K562 (cell line): ENCODE results near the gene SRCAP. TPM values are rescaled to one million over a fixed set of nuclear protein-coding genes. Genes with fewer than 3 reads are reported as not detected.

ENCODE experiments used
- CBFA2T3 ChIP-seq: fragments of 450-650 bp; IDR thresholded peaks from 2 replicates; pipeline ENCODE4 v1.6.1; 2017
- EHMT2 ChIP-seq: fragments of 450-650 bp; IDR thresholded peaks from 2 replicates; pipeline ENCODE4 v1.6.1; 2018; ENCODE audit warnings: antibody characterized with exemption
- GATAD2A ChIP-seq: fragments of 450-650 bp; IDR thresholded peaks from 2 replicates; pipeline ENCODE4 v1.6.1; 2017
- MTA2 ChIP-seq: fragments of 450-650 bp; IDR thresholded peaks from 2 replicates; pipeline ENCODE4 v1.6.1; 2016; ENCODE audit warnings: low read depth
- NFE2 ChIP-seq: IDR thresholded peaks from 2 replicates; pipeline ENCODE4 v1.6.1; 2014; ENCODE audit warnings: antibody characterized with exemption, low read depth
- PCBP1 ChIP-seq: fragments of 200-400 bp; formaldehyde crosslinking; IDR thresholded peaks from 2 replicates; pipeline ENCODE4 v1.6.1; 2018; ENCODE audit warnings: mild to moderate bottlenecking, low read depth, low read length; ENCODE audit not compliant: poor library complexity, severe bottlenecking
- PHB ChIP-seq: fragments of 250-450 bp; sonication (Bioruptor Pico); IDR thresholded peaks from 2 replicates; pipeline ENCODE4 v1.5.0; 2021
- PHTF2 ChIP-seq: fragments of 250-450 bp; sonication (Bioruptor Pico); IDR thresholded peaks from 2 replicates; pipeline ENCODE4 v1.5.0; 2021; ENCODE audit warnings: mild to moderate bottlenecking
- PTBP1 ChIP-seq: fragments of 200-400 bp; formaldehyde crosslinking; IDR thresholded peaks from 2 replicates; pipeline ENCODE4 v1.6.1; 2017; ENCODE audit warnings: low read depth, low read length
- PURB ChIP-seq: sonication (generic); formaldehyde crosslinking; IDR thresholded peaks from 2 replicates; pipeline ENCODE4 v1.9.0; 2021; ENCODE audit warnings: low read depth, mild to moderate bottlenecking, missing genetic modification reagents
- RBBP5 ChIP-seq: fragments of 200-600 bp; sonication (generic); IDR thresholded peaks from 2 replicates; pipeline ENCODE4 v1.6.1; 2012; ENCODE audit warnings: borderline replicate concordance, mild to moderate bottlenecking, low read length, control low read depth, inconsistent platforms; ENCODE audit not compliant: insufficient read depth, poor library complexity, severe bottlenecking
- U2AF1 ChIP-seq: fragments of 200-400 bp; formaldehyde crosslinking; optimal IDR thresholded peaks from 2 replicates; pipeline ENCODE3; 2017; ENCODE audit warnings: mild to moderate bottlenecking, low read depth, low read length, moderate library complexity
- ZNF431 ChIP-seq: sonication (generic); formaldehyde crosslinking; IDR thresholded peaks from 2 replicates; pipeline ENCODE4 v1.8.0; 2022; ENCODE audit warnings: mild to moderate bottlenecking, missing genetic modification reagents
- ZNF584 ChIP-seq: fragments of 200-800 bp; sonication (Bioruptor generic); IDR thresholded peaks from 2 replicates; pipeline ENCODE4 v1.6.1; 2016; ENCODE audit warnings: low read depth, mild to moderate bottlenecking, missing genetic modification characterization, missing compliant biosample characterization
- ZNF586 ChIP-seq: fragments of 450-650 bp; formaldehyde crosslinking; conservative IDR thresholded peaks from 2 replicates; pipeline ENCODE4 v1.4.0; 2020; ENCODE audit warnings: mild to moderate bottlenecking, moderate library complexity
- ZNF644 ChIP-seq: fragments of 200-800 bp; sonication (Bioruptor generic); IDR thresholded peaks from 2 replicates; pipeline ENCODE4 v1.6.1; 2016; ENCODE audit warnings: low read depth, missing genetic modification characterization, missing compliant biosample characterization
- ZNF668 ChIP-seq: fragments of 250-450 bp; sonication (Bioruptor Pico); IDR thresholded peaks from 2 replicates; pipeline ENCODE4 v1.8.0; 2022; ENCODE audit warnings: mild to moderate bottlenecking, inconsistent platforms
- polyA plus RNA-seq, 8 experiments: library from polyadenylated mRNA; depleted of rRNA in 4 of 8; stranded (reverse) in 5 of 8; unstranded in 3 of 8; fragments of >200 nt; fragmentation: Nextera tagmentation in 2 of 8; fragmentation: Illumina TruSeq in 1 of 8; extraction: Ambion mirVana in 2 of 8; extraction: Trizol in 1 of 8; gene quantifications; 2 replicates each; pipeline versions ENCODE4 v1.2.1 to v1.2.3, GENCODE V29; 2011 to 2014; ENCODE audit warnings: inconsistent platforms in 1 of 8, missing spikeins in 1 of 8
- total RNA-seq, 7 experiments: library from RNA; depleted of rRNA in 6 of 7; stranded (reverse); fragments of >200 nt in 6 of 7; fragmentation: Illumina TruSeq in 2 of 7; extraction: Trizol in 2 of 7; gene quantifications; 2 replicates each; pipeline versions ENCODE4 v1.2.1 to v1.2.3, GENCODE V29; 2011 to 2021; ENCODE audit warnings: low replicate concordance in 1 of 7
- TF ChIP-seq, protein P1 (sequence below): fragments of 250-450 bp; sonication (Bioruptor Pico); IDR thresholded peaks from 2 replicates; pipeline ENCODE4 v1.5.0; 2021; ENCODE audit warnings: mild to moderate bottlenecking, borderline replicate concordance
- TF ChIP-seq, protein P2 (sequence below): fragments of 450-650 bp; IDR thresholded peaks from 2 replicates; pipeline ENCODE4 v1.6.1; 2014; ENCODE audit warnings: low read depth, mild to moderate bottlenecking, moderate library complexity, borderline replicate concordance
- TF ChIP-seq, protein P3 (sequence below): sonication (generic); formaldehyde crosslinking; IDR thresholded peaks from 2 replicates; pipeline ENCODE4 v1.4.0; 2020; ENCODE audit warnings: mild to moderate bottlenecking, missing genetic modification reagents
- TF ChIP-seq, protein P4 (sequence below): fragments of 450-650 bp; formaldehyde crosslinking; IDR thresholded peaks from 2 replicates; pipeline ENCODE4 v1.4.0; 2020; ENCODE audit warnings: mild to moderate bottlenecking

Gene SRCAP
- total and polyA plus RNA-seq, 9 of the 15 experiments (the other 6 are each of a cell fraction or from before 2014, with no cell fraction given), result 0.21 to 62.6 (median 5.8) TPM

DNA sequence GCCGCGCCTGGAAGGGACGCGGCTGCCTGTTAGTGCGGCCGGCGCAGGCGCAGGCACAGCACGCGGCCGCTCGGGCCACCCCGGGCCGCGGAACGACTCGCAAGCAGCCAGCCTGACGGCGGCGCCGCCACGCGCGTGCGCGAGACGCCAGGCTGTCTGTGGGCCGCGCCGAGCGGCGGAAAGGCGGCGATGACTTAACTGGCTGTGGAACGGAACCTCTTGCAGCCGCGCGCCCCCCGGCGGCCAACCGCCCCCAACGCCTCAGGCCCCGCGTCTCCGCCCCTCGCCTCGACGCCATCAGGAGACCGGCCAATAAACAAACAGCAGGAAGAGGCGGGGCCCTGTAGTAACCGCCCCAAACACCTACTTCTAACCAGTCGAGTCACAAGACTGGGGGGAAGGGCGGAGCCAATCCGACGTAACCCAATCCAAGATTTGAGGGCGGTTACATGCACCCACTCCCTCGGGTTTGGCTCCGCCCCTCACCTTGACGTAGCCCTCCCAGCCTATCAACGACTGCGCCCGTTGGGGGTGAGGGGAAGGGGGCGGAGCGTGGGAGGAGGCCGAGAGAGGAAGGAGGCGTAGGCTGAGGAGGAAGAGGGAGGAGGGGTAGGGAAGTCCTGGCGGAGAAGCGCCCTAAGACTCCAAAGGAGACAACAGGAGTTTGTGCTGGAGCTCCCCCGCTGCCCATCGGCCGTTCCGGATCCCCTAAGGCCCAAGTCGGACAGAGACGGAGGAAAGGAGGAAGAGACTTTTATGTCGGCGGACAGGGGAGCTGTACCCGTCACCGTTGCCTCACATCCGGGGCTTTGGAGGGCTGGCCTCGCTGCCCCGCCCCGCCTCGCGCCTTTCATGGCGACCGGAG, 40.9 kb upstream of the SRCAP start, which contains the start of gene FBRS (continued):
- TF ChIP-seq, protein P1, sequence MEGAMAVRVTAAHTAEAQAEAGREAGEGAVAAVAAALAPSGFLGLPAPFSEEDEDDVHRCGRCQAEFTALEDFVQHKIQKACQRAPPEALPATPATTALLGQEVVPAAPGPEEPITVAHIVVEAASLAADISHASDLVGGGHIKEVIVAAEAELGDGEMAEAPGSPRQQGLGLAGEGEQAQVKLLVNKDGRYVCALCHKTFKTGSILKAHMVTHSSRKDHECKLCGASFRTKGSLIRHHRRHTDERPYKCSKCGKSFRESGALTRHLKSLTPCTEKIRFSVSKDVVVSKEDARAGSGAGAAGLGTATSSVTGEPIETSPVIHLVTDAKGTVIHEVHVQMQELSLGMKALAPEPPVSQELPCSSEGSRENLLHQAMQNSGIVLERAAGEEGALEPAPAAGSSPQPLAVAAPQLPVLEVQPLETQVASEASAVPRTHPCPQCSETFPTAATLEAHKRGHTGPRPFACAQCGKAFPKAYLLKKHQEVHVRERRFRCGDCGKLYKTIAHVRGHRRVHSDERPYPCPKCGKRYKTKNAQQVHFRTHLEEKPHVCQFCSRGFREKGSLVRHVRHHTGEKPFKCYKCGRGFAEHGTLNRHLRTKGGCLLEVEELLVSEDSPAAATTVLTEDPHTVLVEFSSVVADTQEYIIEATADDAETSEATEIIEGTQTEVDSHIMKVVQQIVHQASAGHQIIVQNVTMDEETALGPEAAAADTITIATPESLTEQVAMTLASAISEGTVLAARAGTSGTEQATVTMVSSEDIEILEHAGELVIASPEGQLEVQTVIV (CRISPR knock-in tag), result no peak
- TF ChIP-seq ZNF668 (CRISPR knock-in tag) (no peak), PCBP1 (no peak), EHMT2 (no peak), PTBP1 (no peak), PURB (CRISPR knock-in tag) (no peak), ZNF431 (CRISPR knock-in tag) (peak; percentile 83; the same call in 1 of the 2 replicates), ZNF586 (CRISPR knock-in tag) (no peak), CBFA2T3 (no peak; the same call in 1 of the 2 replicates), ZNF644 (tag) (no peak), NFE2 (peak; percentile 49; the same call in 1 of the 2 replicates), RBBP5 (no peak), MTA2 (no peak), PHB (CRISPR knock-in tag) (no peak), ZNF584 (CRISPR knock-in tag) (no peak), GATAD2A (peak; percentile 92; the same call in 1 of the 2 replicates), PHTF2 (CRISPR knock-in tag) (no peak), U2AF1 (no peak)
- TF ChIP-seq, protein P2, sequence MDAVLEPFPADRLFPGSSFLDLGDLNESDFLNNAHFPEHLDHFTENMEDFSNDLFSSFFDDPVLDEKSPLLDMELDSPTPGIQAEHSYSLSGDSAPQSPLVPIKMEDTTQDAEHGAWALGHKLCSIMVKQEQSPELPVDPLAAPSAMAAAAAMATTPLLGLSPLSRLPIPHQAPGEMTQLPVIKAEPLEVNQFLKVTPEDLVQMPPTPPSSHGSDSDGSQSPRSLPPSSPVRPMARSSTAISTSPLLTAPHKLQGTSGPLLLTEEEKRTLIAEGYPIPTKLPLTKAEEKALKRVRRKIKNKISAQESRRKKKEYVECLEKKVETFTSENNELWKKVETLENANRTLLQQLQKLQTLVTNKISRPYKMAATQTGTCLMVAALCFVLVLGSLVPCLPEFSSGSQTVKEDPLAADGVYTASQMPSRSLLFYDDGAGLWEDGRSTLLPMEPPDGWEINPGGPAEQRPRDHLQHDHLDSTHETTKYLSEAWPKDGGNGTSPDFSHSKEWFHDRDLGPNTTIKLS, result peak; percentile 49
- TF ChIP-seq, protein P3, sequence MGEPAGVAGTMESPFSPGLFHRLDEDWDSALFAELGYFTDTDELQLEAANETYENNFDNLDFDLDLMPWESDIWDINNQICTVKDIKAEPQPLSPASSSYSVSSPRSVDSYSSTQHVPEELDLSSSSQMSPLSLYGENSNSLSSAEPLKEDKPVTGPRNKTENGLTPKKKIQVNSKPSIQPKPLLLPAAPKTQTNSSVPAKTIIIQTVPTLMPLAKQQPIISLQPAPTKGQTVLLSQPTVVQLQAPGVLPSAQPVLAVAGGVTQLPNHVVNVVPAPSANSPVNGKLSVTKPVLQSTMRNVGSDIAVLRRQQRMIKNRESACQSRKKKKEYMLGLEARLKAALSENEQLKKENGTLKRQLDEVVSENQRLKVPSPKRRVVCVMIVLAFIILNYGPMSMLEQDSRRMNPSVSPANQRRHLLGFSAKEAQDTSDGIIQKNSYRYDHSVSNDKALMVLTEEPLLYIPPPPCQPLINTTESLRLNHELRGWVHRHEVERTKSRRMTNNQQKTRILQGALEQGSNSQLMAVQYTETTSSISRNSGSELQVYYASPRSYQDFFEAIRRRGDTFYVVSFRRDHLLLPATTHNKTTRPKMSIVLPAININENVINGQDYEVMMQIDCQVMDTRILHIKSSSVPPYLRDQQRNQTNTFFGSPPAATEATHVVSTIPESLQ (CRISPR knock-in tag), result no peak
- TF ChIP-seq, protein P4, sequence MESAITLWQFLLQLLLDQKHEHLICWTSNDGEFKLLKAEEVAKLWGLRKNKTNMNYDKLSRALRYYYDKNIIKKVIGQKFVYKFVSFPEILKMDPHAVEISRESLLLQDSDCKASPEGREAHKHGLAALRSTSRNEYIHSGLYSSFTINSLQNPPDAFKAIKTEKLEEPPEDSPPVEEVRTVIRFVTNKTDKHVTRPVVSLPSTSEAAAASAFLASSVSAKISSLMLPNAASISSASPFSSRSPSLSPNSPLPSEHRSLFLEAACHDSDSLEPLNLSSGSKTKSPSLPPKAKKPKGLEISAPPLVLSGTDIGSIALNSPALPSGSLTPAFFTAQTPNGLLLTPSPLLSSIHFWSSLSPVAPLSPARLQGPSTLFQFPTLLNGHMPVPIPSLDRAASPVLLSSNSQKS (CRISPR knock-in tag), result no peak
